HG03108 (cell line): ENCODE data around the gene TDRD7.
"Not testable (repeated sequence)": the region's sequence is repeated elsewhere in the genome, so short reads cannot be mapped to it uniquely, and the experiment has no call there.

Source experiments
- ATAC-seq: cut with Tn5 transposase; IDR thresholded peaks from one replicate; pipeline ENCODE4 v1.9.1; 2021; ENCODE audit warnings: moderate library complexity; ENCODE audit not compliant: unreplicated experiment

TDRD7 gene

GRCh38 chr9:97419309-97419867, 7.5 kb downstream of the TDRD7 start:
- ATAC-seq = no peak

DNA sequence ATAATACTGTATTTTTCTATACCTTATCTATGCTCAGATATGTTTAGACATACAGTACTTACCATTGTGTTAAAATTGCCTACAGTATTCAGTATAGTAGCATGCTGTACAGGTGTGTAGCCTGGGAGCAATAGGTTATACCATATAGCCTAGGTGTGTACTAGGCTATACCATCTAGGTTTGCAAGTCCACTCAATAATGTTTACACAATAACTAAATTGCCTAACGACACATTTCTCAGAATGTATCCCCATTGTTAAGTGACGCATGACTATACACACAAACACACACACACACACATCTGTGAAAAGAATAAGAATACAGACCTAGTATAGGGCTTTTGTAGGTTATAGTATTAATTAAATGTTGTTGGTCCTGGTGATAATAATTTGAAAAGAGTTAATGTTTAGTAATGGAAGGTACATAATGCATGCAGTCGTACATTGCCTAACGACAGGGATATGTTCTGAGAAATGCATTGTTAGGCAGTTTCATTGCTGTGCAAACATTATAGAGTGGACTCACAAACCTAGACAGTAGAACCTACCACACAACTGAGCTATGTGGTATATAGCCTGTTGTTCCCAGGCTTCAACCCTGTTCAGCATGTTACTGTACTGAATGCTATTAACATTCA, 13.6 kb downstream of the TDRD7 start:
- no peak for ATAC-seq

DNA sequence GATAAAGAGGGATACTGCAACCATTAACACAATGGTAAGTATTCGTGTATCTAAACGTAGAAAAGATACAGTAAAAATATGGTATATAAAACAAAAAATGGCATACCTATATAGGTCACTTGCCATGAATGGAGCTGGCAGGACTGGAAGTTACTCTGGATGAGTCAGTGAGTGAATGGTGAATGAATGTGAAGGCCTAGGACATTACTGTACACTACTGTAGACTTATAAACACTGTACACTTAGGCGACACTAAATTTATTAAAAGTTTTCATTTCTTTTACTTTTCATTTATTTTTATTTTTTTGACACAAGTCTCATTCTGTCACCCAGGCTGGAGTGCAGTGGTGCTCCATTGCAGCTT, 14.1 kb downstream of the TDRD7 start:
- ATAC-seq = no peak

DNA sequence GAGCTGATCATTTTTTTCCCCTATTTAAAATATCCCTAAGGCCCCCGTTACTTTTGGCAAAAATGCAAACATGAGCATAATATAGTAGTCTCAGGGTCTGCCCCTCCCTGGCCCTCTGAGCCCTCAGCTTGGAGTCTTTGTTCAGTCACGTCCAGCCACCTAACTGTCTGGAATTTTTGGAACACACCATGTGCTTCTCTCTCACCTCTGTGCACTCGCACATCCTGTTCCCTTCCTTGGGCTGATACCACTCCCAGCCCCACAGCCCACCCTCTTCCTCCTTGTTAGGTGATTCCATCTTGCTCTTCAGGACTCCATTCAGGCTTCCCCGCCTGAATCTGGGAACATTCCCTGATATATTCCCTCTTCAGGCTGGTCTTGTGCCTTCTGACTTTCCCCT, 16.0 kb downstream of the TDRD7 start:
- no peak for ATAC-seq

DNA sequence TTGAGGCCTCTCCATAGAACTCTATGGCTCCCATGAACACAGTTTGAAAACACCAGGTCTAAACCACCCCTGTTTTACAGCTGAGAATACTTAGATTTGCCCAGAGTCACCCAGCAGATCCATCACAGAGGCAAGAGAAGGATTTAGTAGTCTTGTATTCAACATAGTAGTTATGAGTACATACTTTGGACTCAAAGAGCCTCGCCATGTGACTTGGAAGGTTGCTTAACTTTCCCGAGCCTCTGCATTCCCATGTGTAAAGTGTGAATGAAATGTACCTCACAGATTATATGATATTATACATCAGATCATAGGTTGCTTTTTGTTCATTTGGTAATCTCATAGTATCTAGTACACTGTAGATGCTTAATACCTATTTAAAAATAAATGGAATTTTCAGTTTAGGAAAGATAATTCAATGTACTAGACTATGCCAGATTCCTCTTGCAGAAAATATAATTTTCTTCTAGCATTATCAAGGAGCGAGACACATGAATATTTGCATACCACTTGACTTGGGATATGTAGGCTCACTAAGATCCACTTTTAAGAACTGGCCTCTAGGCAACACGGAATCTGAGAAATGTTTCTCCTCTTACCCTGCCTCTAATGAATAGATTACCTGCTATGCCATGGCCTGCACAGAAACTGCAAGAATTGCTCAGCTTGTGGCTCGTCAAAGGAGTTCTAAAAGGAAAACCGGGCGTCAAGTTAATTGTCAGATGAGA, 18.6 kb downstream of the TDRD7 start:
- ATAC-seq = no peak

DNA sequence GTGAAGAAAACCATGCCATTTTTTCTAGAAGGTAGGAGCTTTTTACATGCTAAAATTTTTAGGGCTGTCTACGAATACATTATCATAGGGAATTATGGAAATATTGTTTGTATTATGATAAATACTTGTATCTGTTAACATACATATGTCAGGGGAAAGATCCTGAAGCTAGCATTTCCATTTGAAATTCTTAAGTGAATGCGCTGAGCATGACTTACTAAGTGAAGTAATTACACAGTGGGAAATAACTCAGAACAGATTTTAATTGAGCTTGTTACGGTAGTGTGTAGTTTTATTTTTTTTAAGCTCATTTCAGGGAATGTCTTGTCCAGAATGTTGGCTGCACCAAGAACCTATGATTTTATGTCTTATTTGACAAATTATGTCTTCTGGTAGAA, 19.1 kb downstream of the TDRD7 start:
- ATAC-seq = no peak

GRCh38 chr9:97431549-97432143, 19.8 kb downstream of the TDRD7 start:
- ATAC-seq = no peak

DNA sequence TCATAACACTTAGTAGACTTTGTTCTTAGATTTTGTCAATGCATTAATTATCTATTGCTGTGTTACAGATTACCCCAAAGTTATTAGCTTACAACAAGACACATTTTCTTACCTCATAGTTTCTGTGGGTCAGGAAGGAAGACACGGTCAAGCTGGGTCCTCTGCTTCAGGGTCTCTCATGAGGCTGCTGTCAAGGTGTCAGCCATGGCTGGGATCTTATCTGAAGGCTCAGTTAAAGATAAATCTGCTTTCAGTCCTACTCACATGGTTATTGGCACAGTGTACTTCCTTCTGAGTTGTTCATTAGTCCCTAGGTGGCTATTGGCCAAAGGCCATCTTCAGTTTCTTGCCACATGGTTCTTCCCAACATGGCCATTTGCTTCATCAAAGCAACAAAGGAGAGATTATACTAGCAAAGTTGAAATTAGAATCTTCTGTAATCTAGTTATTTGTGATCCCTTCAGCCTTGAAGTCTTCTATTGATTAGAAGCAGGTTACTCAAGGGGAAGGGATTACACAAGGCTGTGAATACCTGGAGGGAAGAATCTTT, 25.2 kb downstream of the TDRD7 start:
- no peak for ATAC-seq

DNA sequence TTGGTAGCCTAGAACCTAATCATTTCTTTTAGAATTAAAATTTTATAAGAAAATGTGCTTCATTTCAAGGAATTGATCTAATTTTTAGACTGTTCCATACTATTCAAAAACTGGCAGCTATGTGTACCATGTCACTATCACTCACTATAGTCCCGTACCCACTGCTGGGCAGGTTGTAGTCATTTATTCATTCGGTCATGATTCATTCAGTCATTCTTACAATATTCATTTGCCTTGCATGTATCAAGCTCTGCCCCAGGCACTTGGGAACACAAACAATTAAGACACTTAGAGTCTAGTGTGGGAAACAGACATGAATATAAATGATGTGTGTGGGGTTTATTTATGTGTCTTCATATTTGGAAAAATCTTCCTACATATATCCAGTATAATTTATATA, 26.4 kb downstream of the TDRD7 start:
- no peak for ATAC-seq

DNA sequence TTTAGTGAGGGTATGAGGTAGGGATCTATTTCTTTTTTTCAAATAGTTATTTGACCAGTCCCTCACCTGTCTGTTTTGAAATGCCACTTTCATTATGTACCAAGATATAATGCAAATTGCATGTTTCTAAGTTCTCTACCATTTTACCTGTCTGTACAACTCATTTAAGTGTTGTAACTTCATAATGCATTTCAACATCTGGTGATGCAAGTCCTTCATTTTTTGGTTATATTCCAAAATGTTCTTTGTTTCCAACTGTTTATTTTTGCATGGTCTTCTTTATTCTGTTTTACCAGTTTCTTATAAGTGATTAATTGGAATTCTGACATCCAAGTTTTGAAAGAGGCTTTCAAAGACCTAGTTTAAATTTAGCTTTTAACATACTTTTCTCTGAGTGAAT, 26.8 kb downstream of the TDRD7 start:
- no peak for ATAC-seq

DNA sequence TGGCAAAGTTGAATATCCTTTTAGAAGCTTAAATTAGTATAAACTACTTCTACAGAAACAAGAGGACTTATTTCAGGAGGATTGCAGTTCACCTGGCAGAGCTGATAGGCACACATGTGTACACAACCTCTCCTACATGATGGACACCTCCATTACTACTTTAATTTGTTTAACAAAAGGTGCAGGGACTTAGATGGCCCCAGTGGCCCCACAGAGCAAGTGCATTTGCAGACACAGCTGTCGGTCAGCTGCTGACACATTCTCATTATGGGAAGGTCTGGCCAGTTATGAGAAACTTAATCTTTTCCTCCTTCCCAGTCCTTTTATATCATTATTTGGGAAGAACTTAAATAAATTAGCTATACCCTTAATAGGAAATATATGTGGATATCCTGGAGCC, 28.3 kb downstream of the TDRD7 start:
- ATAC-seq = no peak

GRCh38 chr9:97441729-97442128, 29.8 kb downstream of the TDRD7 start:
- no peak for ATAC-seq

- ATAC-seq = no peak
These were observed 33.3 kb downstream of the TDRD7 start for GRCh38 chr9:97445119-97445701.

DNA sequence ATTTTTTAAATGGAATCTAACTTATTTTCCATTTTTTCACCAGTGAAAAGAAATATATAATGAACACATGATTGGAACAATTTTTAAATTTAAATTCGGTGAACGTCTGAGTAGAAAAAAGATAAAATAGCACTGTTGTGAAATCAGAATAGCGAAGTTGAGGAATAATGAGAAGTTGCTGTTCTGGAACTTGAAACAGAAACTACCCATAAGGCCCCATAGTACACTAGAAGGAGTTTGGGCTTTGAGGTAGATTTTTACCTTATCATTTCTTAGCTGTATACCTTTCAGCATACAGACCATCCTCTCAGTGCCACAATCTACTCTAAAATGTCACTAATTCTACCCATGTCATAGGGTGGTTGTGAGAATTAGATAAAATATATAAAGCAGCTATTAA, 35.1 kb downstream of the TDRD7 start:
- no peak for ATAC-seq

- not testable (repeated sequence) for ATAC-seq
These were observed 41.7 kb downstream of the TDRD7 start for GRCh38 chr9:97453573-97453972.

DNA sequence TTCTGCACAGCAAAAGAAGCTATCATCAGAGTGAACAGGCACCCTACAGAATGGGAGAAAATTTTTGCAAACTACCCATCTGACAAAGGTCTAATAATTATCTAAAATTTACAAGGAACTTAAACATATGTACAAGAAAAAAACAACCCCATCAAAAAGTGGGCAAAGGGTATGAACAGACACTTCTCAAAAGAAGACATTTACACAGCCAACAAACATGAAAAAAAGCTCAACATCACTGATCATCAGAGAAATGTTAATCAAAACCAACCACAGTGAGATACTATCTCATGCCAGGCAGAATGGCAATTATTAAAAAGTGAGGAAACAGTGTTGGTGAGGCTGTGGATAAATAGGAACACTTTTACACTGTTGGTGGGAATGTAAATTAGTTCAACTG, 44.9 kb downstream of the TDRD7 start:
- ATAC-seq = not testable (repeated sequence)

DNA sequence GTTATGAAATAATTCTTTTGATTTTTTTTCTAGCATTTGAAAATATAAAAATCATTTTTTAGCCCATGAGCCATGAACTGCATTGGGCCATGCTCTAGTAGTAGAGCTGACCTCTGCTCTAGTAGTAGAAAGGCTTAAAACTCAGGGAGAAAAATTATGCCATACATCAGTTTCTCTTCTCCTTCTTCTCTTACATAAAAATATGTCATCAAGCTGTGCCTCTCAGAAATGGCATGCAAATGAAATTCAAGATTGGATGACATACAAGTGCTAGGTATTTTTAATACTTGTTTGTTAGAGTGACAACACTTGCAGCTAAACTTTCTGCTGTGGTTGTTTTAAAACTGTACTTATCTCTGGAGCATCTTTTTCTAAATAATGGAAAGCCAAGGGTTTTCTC, 47.4 kb downstream of the TDRD7 start:
- ATAC-seq = no peak

DNA sequence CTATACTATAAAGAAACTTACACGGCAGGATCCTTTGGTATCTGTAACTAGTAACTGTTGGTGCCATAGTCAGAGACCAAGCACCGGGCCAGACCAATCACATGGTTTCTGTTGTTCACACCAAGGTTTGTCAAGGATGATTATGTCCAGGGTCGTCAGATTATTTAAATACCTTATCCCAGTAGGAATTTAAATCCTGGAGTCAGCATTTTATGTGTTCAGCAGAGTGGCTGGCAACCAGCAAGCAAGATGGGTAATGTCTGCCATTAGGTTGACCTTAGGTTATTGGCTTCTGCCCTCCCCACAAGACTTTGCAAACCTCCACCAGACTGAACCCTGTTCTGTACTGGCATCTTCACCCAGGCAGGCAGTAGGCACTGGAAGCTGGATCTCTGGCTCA, 50.3 kb downstream of the TDRD7 start:
- no peak for ATAC-seq

DNA sequence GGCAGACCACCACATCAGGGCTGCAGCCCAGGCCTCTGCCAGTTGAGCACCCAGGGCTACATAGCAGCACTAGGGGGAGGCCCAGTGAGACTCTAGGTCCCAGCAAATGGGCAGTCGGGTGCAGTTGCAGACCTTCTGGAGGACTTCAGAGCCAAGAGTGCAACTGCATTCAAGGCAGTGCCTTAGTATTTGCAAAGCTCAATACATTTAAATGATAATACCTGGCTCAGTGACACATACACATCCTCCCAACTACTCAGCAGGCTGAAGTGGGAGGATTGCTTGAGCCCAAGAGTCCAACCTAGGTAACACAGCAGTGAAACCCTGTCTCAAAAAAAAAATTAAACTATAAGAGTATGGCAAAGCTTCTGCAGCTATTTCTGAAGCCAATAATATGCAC, 51.0 kb downstream of the TDRD7 start:
- ATAC-seq = no peak

DNA sequence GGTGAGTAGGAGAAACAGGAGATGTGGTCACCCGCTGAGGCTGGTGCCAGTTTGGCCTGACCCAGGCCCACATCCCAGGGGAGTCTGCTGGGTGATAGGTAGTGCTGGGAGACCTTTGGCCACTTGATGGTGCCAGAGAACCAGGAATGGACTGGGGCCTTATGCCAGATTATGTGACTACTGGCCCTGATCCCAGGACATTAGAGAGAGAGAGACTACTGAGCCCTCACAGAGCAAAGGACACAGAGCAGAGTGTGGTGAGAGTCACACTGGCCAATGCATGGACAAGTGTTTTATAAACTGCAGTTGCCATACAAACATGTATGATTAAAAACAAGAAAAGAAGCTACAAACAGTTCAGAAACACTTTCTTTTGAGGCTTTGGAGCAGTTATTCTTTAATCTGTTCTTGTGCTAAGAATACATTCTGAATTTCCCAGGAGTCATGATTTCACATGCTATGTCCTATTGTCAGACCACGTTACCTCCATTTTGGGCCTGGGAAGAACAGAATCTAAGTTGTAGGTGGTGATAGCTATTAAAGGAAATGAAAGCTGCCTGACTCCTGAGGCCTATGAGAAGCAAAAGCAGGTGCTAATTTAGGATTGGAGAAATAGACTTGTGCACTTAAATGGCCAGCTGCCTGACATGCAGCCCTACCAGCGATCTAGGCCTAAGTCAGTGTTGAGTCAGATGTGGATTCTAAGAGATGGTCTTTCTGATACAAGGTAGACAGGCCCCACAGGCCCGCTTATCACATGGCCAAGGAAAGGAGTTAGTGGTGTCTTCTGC, 57.0 kb downstream of the TDRD7 start:
- ATAC-seq = peak; percentile 63

DNA sequence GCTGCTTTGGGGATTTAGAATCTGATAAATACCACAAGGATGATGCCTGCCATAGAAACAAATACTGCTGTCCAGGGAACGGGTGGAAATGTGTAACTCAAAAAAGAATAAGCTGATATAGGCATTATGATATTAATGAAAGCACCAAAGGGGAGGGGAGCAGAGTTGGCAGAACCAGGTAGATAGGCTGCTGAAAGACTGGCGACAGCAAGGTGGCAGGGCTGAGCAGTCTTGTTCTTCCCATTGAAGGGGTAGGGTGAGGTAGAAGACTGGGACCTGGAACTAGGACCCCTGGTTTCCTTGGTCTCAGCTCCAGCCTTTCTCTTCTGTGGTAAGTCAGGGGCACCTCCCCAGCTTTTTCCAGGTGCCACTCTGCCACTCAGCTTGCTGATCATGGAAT, 58.2 kb downstream of the TDRD7 start:
- no peak for ATAC-seq
